GM12872 (cell line): Measurements from ENCODE around the gene RENBP.

ENCODE experiments used
- CTCF ChIP-seq: IDR thresholded peaks from 3 replicates; pipeline ENCODE4 v1.5.1; 2011; ENCODE audit warnings: low read depth, mild to moderate bottlenecking, low read length, moderate library complexity; ENCODE audit not compliant: insufficient read depth

The RENBP gene

GRCh38 chrX:153944800-153945150, 332 bp upstream of the RENBP start:
- TF ChIP-seq CTCF, result no peak

DNA sequence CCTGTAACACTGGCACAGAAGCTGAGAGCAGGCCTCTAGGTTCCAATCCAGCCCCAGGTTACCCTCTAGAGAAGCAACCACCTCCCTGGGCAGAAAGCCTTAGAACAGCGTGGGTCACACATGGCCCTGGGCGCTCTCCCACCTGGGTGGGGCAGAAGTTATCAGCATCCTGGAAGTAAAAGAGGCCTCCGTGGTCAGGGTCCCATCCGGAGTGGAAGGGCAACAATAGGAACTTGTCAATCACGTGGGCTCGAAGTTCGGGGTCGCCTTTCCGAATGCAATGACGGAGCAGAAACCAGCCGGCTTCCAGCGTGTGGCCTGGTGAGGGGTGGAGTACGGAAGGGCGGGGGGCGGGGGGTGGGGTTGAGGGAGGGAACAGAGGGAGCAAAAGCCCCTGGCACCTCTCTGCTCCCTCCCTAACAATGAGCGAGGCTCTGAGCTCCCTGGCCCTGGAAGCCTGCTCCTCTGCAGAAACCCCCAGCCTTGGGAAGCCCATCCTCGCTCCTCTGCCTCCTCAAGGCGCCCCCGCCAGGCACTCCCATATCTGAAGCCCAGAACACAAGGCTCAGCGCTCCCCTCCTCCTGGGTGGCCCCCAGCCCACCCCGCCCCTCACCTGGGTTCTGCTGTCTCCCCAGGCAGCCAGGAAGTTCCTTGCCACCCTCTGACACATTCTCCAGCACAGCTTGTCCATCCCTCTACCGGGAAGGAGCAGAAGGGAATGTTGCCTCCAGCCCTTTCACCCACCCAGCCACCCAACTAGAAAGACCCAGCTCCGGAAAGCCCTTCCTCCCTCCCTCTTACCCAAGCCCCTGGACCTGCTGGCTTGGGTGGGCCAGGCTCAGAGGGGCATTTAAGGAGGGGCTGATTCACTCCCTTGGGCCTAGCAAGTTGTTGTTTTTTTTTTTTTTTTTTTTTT, 2.8 kb downstream of the RENBP start:
- no peak for TF ChIP-seq CTCF

- no peak for TF ChIP-seq CTCF
These were observed 4.9 kb downstream of the RENBP start for GRCh38 chrX:153939573-153939972.

- no peak for TF ChIP-seq CTCF
These were observed 6.1 kb downstream of the RENBP start for GRCh38 chrX:153938226-153938786.

GRCh38 chrX:153937056-153937455, 7.4 kb downstream of the RENBP start:
- no peak for TF ChIP-seq CTCF

- TF ChIP-seq CTCF, result no peak
These were observed 9.1 kb downstream of the RENBP start for GRCh38 chrX:153935326-153935851.

GRCh38 chrX:153934762-153935325, 9.6 kb downstream of the RENBP start, which contains the start of gene NAA10:
Gene NAA10, minus strand, starts transcription at chrX:153935037. Its CDS starts 133 bp downstream, at chrX:153934904.
- TF ChIP-seq CTCF, result no peak
